HG03108 (cell line): Measurements from ENCODE around the gene GPR119.
"Not testable (repeated sequence)": the region's sequence is repeated elsewhere in the genome, so short reads cannot be mapped to it uniquely, and the experiment has no call there.

Source experiments
- ATAC-seq: cut with Tn5 transposase; IDR thresholded peaks from one replicate; pipeline ENCODE4 v1.9.1; 2021; ENCODE audit warnings: moderate library complexity; ENCODE audit not compliant: unreplicated experiment

The GPR119 gene

GRCh38 chrX:130339408-130340222 lies 45.9 kb downstream of the GPR119 start, which contains the start of gene SLC25A14:
SLC25A14 (plus strand) TSS chrX:130339919; CDS start chrX:130340279, 360 bp downstream.
- peak; percentile 96 for ATAC-seq

GRCh38 chrX:130338869-130339268 lies 46.6 kb downstream of the GPR119 start:
- not testable (repeated sequence) for ATAC-seq

DNA sequence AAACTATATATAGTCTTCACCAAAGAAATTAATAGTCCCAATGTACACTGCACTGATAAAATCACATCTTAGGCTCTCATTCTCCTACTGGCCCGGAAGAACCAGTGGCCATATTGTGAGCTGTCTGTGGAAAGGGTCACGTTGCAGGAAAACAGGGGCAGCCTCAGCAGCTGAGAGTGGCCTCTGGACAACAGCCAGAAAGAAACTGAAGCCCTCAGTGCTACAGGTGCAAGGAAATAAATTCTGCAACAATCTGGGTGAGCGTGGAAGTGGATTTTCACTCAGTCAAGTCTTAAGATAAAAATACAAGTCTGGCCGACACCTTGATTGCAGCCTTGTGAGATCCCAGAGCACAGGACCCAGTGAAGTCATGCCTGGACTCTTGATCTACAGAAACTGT lies 48.9 kb downstream of the GPR119 start:
- ATAC-seq: no peak
